LNCaP clone FGC (cell line): ENCODE measurements around the gene GADL1.
A peak's percentile ranks its signal among the peaks of the same experiment; 100 is the strongest.

ENCODE experiments used
- DNase-seq: peaks from one replicate; pipeline ENCODE4 v3.0.0-alpha.2; 2011; ENCODE audit warnings: low read depth
- H3K4me3 ChIP-seq: 2 replicates; pipeline ENCODE4 v1.5.1; 2011; ENCODE audit warnings: mild to moderate bottlenecking, low read depth, low read length, control low read depth
- TF ChIP-seq, protein P1 (sequence below): IDR thresholded peaks from 2 replicates; pipeline ENCODE4 v1.5.1; 2012; ENCODE audit warnings: mild to moderate bottlenecking; ENCODE audit not compliant: control insufficient read depth, insufficient read depth; ENCODE audit errors: extremely low read depth

Gene GADL1

DNA sequence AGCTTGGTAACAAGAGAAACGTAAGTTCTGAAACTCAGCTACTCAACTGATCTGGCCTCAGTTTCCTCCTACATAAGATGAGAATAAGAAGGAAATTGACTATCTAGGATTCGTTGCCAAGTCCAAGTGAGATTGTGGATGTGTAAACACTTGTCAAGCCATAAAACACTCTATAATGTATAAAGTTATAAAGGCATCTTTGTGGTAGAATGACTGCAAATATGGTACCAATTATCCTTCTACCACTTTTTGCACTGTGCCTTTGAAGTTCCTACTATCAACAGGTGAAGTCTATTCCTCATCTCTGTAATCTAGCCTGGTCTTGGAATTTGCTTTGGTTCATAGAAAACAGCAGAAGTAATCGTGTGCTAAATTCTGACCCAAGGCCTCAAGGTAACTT, 138.2 kb downstream of the GADL1 start:
- DNase-seq = no peak
- H3K4me3 ChIP-seq = no peak overlapping the region
- TF ChIP-seq, protein P1, sequence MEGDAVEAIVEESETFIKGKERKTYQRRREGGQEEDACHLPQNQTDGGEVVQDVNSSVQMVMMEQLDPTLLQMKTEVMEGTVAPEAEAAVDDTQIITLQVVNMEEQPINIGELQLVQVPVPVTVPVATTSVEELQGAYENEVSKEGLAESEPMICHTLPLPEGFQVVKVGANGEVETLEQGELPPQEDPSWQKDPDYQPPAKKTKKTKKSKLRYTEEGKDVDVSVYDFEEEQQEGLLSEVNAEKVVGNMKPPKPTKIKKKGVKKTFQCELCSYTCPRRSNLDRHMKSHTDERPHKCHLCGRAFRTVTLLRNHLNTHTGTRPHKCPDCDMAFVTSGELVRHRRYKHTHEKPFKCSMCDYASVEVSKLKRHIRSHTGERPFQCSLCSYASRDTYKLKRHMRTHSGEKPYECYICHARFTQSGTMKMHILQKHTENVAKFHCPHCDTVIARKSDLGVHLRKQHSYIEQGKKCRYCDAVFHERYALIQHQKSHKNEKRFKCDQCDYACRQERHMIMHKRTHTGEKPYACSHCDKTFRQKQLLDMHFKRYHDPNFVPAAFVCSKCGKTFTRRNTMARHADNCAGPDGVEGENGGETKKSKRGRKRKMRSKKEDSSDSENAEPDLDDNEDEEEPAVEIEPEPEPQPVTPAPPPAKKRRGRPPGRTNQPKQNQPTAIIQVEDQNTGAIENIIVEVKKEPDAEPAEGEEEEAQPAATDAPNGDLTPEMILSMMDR = no peak

DNA sequence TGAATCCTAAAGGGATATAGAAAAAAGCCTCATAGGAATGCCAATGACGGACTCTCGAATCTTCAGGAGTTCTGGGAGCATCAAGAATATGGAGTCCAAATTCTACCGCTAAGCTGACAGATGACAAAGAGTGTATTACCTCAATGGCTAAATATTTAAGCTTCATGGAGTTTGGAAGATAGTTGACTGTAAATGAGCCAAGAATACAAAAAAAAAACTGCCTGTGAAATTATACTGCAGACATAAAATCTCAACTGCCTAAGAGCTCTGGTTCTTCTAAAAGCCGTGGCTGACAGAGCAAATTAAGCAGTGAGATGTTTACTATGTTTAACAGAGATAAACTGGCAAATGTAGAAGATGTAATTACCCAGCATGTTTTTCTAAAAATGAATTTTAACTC, 140.0 kb downstream of the GADL1 start:
- DNase-seq = no peak
- H3K4me3 ChIP-seq = no peak overlapping the region
- TF ChIP-seq, protein P1 = no peak

GRCh38 chr3:30753766-30754165, 140.7 kb downstream of the GADL1 start:
- no peak overlapping the region for H3K4me3 ChIP-seq
- DNase-seq = no peak
- TF ChIP-seq, protein P1 = no peak

DNA sequence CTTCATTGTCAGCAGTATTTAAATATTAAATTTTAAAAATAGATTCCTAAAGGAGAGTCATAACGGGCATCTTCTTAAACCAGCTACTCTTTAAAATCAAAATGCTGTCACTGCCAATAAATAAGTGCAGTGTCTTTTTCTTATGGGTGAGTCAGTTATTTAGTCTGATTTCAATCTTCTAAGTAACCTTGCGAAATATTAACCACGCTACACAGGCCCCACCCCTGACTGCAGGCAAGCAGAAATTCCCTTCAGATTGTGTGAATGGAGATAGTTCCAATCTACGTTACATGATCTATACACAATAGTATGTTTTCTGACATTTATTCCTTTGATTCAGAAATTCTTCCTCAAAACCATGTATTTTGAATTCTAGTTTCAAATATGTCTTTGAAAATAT, 141.5 kb downstream of the GADL1 start:
- H3K4me3 ChIP-seq = no peak overlapping the region
- TF ChIP-seq, protein P1 = no peak

GRCh38 chr3:30752491-30752890, 142.0 kb downstream of the GADL1 start:
- no peak for DNase-seq
- TF ChIP-seq, protein P1 = no peak
- H3K4me3 ChIP-seq = no peak overlapping the region

More for the DNA sequence above, 141.5 kb downstream of the GADL1 start:
- DNase-seq = no peak

DNA sequence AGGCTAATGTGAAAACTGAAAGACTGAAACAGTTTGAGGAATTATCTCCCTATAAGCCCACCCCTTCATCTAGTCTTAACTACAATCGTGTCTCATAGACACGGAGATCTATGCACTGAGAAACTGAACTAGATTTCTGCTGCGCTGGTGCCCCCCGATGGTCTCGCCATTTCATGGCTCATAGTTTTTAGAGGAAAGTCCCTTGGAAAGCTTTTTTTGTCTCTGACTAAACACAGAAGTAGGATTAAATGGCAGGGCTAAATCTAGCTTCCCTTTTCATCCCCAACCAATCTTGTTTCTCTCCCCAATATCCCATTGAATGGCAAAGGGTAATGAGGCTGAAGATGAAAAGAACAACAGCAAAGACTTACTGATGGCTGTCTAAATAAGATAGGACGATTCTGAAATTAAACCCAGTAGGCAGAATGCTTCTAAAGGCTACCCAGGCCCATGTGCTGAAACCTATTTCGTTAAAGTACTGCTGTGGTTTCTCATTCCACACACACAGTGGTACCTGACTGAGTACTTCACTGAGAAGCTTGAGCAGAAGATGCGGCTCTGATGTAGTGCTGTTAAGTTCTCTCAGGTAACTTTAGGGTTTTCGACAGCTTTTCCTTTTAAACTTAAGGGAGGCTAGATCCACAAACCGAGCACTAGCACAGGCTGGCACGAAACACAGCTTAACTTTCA, 142.7 kb downstream of the GADL1 start:
- DNase-seq = no peak
- TF ChIP-seq, protein P1 = peak; percentile 45
- H3K4me3 ChIP-seq = no peak overlapping the region

GRCh38 chr3:30750967-30751366, 143.5 kb downstream of the GADL1 start:
- no peak for DNase-seq
- no peak overlapping the region for H3K4me3 ChIP-seq

More at GRCh38 chr3:30750967-30751366, 143.5 kb downstream of the GADL1 start:
- TF ChIP-seq, protein P1 = no peak
